Colonic mucosa (tissue), 4 donors: ENCODE measurements around the gene ZNF319. TPM values are rescaled to one million over a fixed set of nuclear protein-coding genes. Genes with fewer than 3 reads are reported as not detected.

Source experiments
- DNase-seq: peaks from one replicate; pipeline ENCODE4 v3.0.0-alpha.2; 2020
- H3K27ac ChIP-seq: fragments of 200-600 bp; one replicate; pipeline ENCODE4 v1.8.0; 2021
- H3K27me3 ChIP-seq: fragments of 200-600 bp; one replicate; pipeline ENCODE4 v1.8.0; 2021
- H3K36me3 ChIP-seq: fragments of 200-600 bp; one replicate; pipeline ENCODE4 v1.8.0; 2021
- H3K4me1 ChIP-seq: fragments of 200-600 bp; one replicate; pipeline ENCODE4 v1.8.0; 2021; ENCODE audit warnings: mild to moderate bottlenecking
- H3K4me3 ChIP-seq: fragments of 200-600 bp; one replicate; pipeline ENCODE4 v1.8.0; 2021
- H3K9ac ChIP-seq, 2 donors: one replicate each; pipeline ENCODE4 v1.7.0; 2013; ENCODE audit warnings: control low read depth in 2 of 2, low read depth in 2 of 2, low read length in 2 of 2
- H3K9me3 ChIP-seq: fragments of 200-600 bp; one replicate; pipeline ENCODE4 v1.8.0; 2021
- CTCF ChIP-seq: fragments of 200-600 bp; IDR thresholded peaks from one replicate; pipeline ENCODE4 v1.8.0; 2022; ENCODE audit warnings: antibody characterized with exemption, mild to moderate bottlenecking
- intact Hi-C: fragments of 100-400 bp; cut with DNase I; formaldehyde crosslinking; loops from one replicate; pipeline ENCODE4 v1.14.1; 2022
- total RNA-seq, 2 donors: library from RNA; stranded (reverse); fragmentation: NEBNext Ultra II Directional in 1 of 2; extraction: Animal tissue kit (Norgen Biotek cat#: 25700) in 1 of 2; gene quantifications; one replicate each; pipeline ENCODE4 v1.2.1, GENCODE V29; 2021
- donor health status: healthy.
- donor health status: DM: no; HTN: no; CAD: no.
- donor health status: DM: no; HTN: no; CAD: no.

ZNF319 gene
- total RNA-seq, 2 donors from 2014 or later, result 3.5 to 5.3 TPM

GRCh38 chr16:58039829-58040495 lies 39.5 kb upstream of the ZNF319 start:
- no peak for DNase-seq
- TF ChIP-seq CTCF, result no peak
- no peak overlapping the region for H3K27ac ChIP-seq
- intact Hi-C loops, result no loop called here
- no peak overlapping the region for H3K4me3 ChIP-seq
- no peak overlapping the region for H3K9ac ChIP-seq
- H3K27me3 ChIP-seq, result no peaks in the 10 kb centered on the region
- peaks cover 3% of the 10 kb centered on the region for H3K36me3 ChIP-seq
- H3K9me3 ChIP-seq, result no peaks in the 10 kb centered on the region
- H3K4me1 ChIP-seq, result no peaks in the 10 kb centered on the region

GRCh38 chr16:58038219-58038641 lies 37.8 kb upstream of the ZNF319 start:
- intact Hi-C loops, result no loop called here
- H3K36me3 ChIP-seq, result peaks cover 3% of the 10 kb centered on the region
- H3K4me3 ChIP-seq, result no peak overlapping the region
- no peak for TF ChIP-seq CTCF
- no peaks in the 10 kb centered on the region for H3K27me3 ChIP-seq
- DNase-seq, result no peak
- H3K27ac ChIP-seq, result no peak overlapping the region
- H3K9ac ChIP-seq, result no peak overlapping the region
- no peaks in the 10 kb centered on the region for H3K9me3 ChIP-seq
- H3K4me1 ChIP-seq, result no peaks in the 10 kb centered on the region

- no peaks in the 10 kb centered on the region for H3K27me3 ChIP-seq
- H3K9ac ChIP-seq, result no peak overlapping the region
- DNase-seq, result no peak
- H3K4me3 ChIP-seq, result no peak overlapping the region
- peaks cover 3% of the 10 kb centered on the region for H3K36me3 ChIP-seq
- no peaks in the 10 kb centered on the region for H3K4me1 ChIP-seq
- H3K9me3 ChIP-seq, result no peaks in the 10 kb centered on the region
- intact Hi-C loops, result no loop called here
- no peak for TF ChIP-seq CTCF
- H3K27ac ChIP-seq, result no peak overlapping the region
These were observed 37.0 kb upstream of the ZNF319 start for GRCh38 chr16:58037365-58038057.

GRCh38 chr16:58036943-58037342 lies 36.5 kb upstream of the ZNF319 start:
- no peak overlapping the region for H3K27ac ChIP-seq
- no peaks in the 10 kb centered on the region for H3K9me3 ChIP-seq
- H3K9ac ChIP-seq, result no peak overlapping the region
- H3K4me3 ChIP-seq, result no peak overlapping the region
- TF ChIP-seq CTCF, result no peak
- peaks cover 3% of the 10 kb centered on the region for H3K36me3 ChIP-seq
- intact Hi-C loops, result no loop called here
- H3K27me3 ChIP-seq, result no peaks in the 10 kb centered on the region
- no peaks in the 10 kb centered on the region for H3K4me1 ChIP-seq
- no peak for DNase-seq

GRCh38 chr16:58035356-58036170 lies 35.1 kb upstream of the ZNF319 start:
- H3K27ac ChIP-seq, result no peak overlapping the region
- no peaks in the 10 kb centered on the region for H3K9me3 ChIP-seq
- DNase-seq, result no peak
- no peak overlapping the region for H3K4me3 ChIP-seq
- no peak for TF ChIP-seq CTCF
- H3K27me3 ChIP-seq, result no peaks in the 10 kb centered on the region
- intact Hi-C loops, result no loop called here
- no peak overlapping the region for H3K9ac ChIP-seq
- H3K4me1 ChIP-seq, result no peaks in the 10 kb centered on the region
- no peaks in the 10 kb centered on the region for H3K36me3 ChIP-seq
